HepG2 (cell line): ENCODE data around the gene SLC6A8. TPM values are rescaled to one million over a fixed set of nuclear protein-coding genes. Genes with fewer than 3 reads are reported as not detected.
"Not testable (repeated sequence)": the region's sequence is repeated elsewhere in the genome, so short reads cannot be mapped to it uniquely, and the experiment has no call there.

Experiments
- ATAC-seq: fragments of 200-7000 bp; cut with Tn5 transposase; 3 replicates; pipeline ENCODE4 v1.9.1; 2020; ENCODE audit warnings: mild to moderate bottlenecking, moderate library complexity
- BruUV-seq: library from RNA; stranded (reverse); fragments of 400-500 nt; replicated peaks from 2 replicates; lab custom pipeline; 2021; lab: Mats Ljungman, UMichigan
- CTCF ChIA-PET: fragments of 300-600 bp; formaldehyde crosslinking; extraction: SDS; loops from one replicate; lab custom pipeline; 2021; ENCODE audit warnings: low total read pairs, inconsistent platforms, low intra/inter-chr PET ratio; lab: Yijun Ruan, JAX
- POLR2A ChIA-PET: fragments of 350-600 bp; sonication (Branson Sonifier 250); formaldehyde crosslinking; loops from one replicate; lab custom pipeline; 2020; ENCODE audit warnings: antibody characterized with exemption, inconsistent platforms; lab: Yijun Ruan, JAX
- DNase-seq: peaks from one replicate; pipeline ENCODE4 v3.0.0-alpha.2; 2015; ENCODE audit warnings: low spot score
- FAIRE-seq: peaks from 3 replicates; lab custom pipeline; 2011; peaks lifted over from hg19 to GRCh38; lab: Jason Lieb, UNC
- H2AFZ ChIP-seq: one replicate; pipeline ENCODE4 v1.6.1; 2011; ENCODE audit warnings: low read length, inconsistent platforms
- H3K27ac ChIP-seq: fragments of 300-600 bp; 3 replicates; pipeline ENCODE4 v1.8.0; 2011; ENCODE audit warnings: mixed run types, mild to moderate bottlenecking, mixed read lengths, low read length, inconsistent platforms; ENCODE audit not compliant: insufficient read depth; ENCODE audit errors: extremely low read length
- H3K27me3 ChIP-seq, 2 experiments: fragments of 200-600 bp in 1 of 2; 2 replicates in 1 of 2; 3 replicates in 1 of 2; pipeline versions ENCODE4 v1.6.0 to v1.8.0; 2011; ENCODE audit warnings: low read length in 2 of 2, mild to moderate bottlenecking in 2 of 2, moderate library complexity in 2 of 2, inconsistent platforms in 1 of 2; ENCODE audit not compliant: insufficient read depth in 2 of 2, control insufficient read depth in 1 of 2
- H3K36me3 ChIP-seq, 2 experiments: fragments of 200-600 bp in 1 of 2; replicated peaks in 1 of 2; 2 replicates in 1 of 2; 3 replicates in 1 of 2; pipeline versions ENCODE4 v1.5.1 to v1.8.0; 2011; ENCODE audit warnings: low read length in 2 of 2, inconsistent platforms in 1 of 2; ENCODE audit not compliant: insufficient read depth in 2 of 2, control insufficient read depth in 1 of 2
- H3K4me1 ChIP-seq: 2 replicates; pipeline ENCODE4 v1.5.1; 2012; ENCODE audit warnings: low read length, inconsistent platforms; ENCODE audit not compliant: insufficient read depth
- H3K4me2 ChIP-seq: 2 replicates; pipeline ENCODE4 v1.6.0; 2011; ENCODE audit warnings: low read depth, low read length, inconsistent platforms
- H3K4me3 ChIP-seq, 3 experiments: fragments of 200-600 bp in 1 of 3; sonication (generic), shearing (Covaris generic) in 1 of 3; replicated peaks in 1 of 3; 2 replicates each; pipeline ENCODE4 v1.5.1; 2011 to 2016; ENCODE audit warnings: low read length in 3 of 3, inconsistent platforms in 2 of 3, low read depth in 2 of 3, mild to moderate bottlenecking in 2 of 3, control low read depth in 1 of 3, mixed read lengths in 1 of 3; ENCODE audit not compliant: insufficient read depth in 1 of 3
- H3K79me2 ChIP-seq: one replicate; pipeline ENCODE4 v1.6.1; 2011; ENCODE audit warnings: low read length, inconsistent platforms; ENCODE audit not compliant: insufficient read depth
- H3K9ac ChIP-seq: 2 replicates; pipeline ENCODE4 v1.6.0; 2011; ENCODE audit warnings: mild to moderate bottlenecking, low read depth, low read length, inconsistent platforms; ENCODE audit not compliant: insufficient read depth
- H3K9me3 ChIP-seq: 2 replicates; pipeline ENCODE4 v1.5.1; 2012; ENCODE audit warnings: mild to moderate bottlenecking, low read length
- H4K20me1 ChIP-seq: 2 replicates; pipeline ENCODE4 v1.6.0; 2011; ENCODE audit warnings: inconsistent platforms, mild to moderate bottlenecking, low read length, moderate library complexity; ENCODE audit not compliant: insufficient read depth
- AGO1 ChIP-seq: fragments of 200-400 bp; formaldehyde crosslinking; IDR thresholded peaks from 2 replicates; pipeline ENCODE4 v1.6.1; 2017; ENCODE audit warnings: mild to moderate bottlenecking, low read depth, low read length, moderate library complexity; ENCODE audit not compliant: poor library complexity, severe bottlenecking
- GABPA ChIP-seq, 2 experiments: IDR thresholded peaks; 2 replicates each; pipeline ENCODE4 v1.6.1; 2011 to 2016; ENCODE audit warnings: low read depth in 2 of 2, low read length in 1 of 2, missing biosample characterization in 1 of 2, missing genetic modification characterization in 1 of 2
- MIXL1 ChIP-seq: IDR thresholded peaks from 2 replicates; pipeline ENCODE4 v1.6.1; 2016
- NFE2L1 ChIP-seq: sonication (generic); formaldehyde crosslinking; IDR thresholded peaks from 2 replicates; pipeline ENCODE4 v1.4.0; 2020; ENCODE audit warnings: missing genetic modification reagents, mild to moderate bottlenecking, borderline replicate concordance
- NFRKB ChIP-seq: fragments of 450-650 bp; IDR thresholded peaks from 2 replicates; pipeline ENCODE4 v1.6.1; 2017
- NFYB ChIP-seq: sonication (generic); formaldehyde crosslinking; IDR thresholded peaks from 2 replicates; pipeline ENCODE4 v1.4.0; 2020; ENCODE audit warnings: missing genetic modification reagents
- NONO ChIP-seq, 2 experiments: fragments of 450-650 bp in 1 of 2; sonication (generic) in 1 of 2; formaldehyde crosslinking in 1 of 2; IDR thresholded peaks in 1 of 2; conservative IDR thresholded peaks in 1 of 2; 2 replicates each; pipeline versions ENCODE4 v1.6.1 to v1.8.0; 2017 to 2022; ENCODE audit warnings: mild to moderate bottlenecking in 1 of 2, missing genetic modification reagents in 1 of 2, moderate library complexity in 1 of 2
- POLR2AphosphoS5 ChIP-seq: IDR thresholded peaks from 2 replicates; pipeline ENCODE4 v1.6.1; 2012; ENCODE audit warnings: low read depth, low read length
- RBFOX2 ChIP-seq: fragments of 200-400 bp; formaldehyde crosslinking; IDR thresholded peaks from 2 replicates; pipeline ENCODE4 v1.6.1; 2017; ENCODE audit warnings: low read depth, mild to moderate bottlenecking, low read length
- SIN3A ChIP-seq: IDR thresholded peaks from 2 replicates; pipeline ENCODE4 v1.6.1; 2011; ENCODE audit warnings: low read depth, mild to moderate bottlenecking, control low read depth, low read length, borderline replicate concordance
- TEAD3 ChIP-seq: optimal IDR thresholded peaks from 2 replicates; pipeline ENCODE3; 2016; ENCODE audit warnings: borderline replicate concordance
- ZNF296 ChIP-seq: sonication (generic); formaldehyde crosslinking; conservative IDR thresholded peaks from 2 replicates; pipeline ENCODE4 v1.5.0; 2020; ENCODE audit warnings: mild to moderate bottlenecking, missing genetic modification reagents
- ZNF550 ChIP-seq: sonication (generic); formaldehyde crosslinking; IDR thresholded peaks from 2 replicates; pipeline ENCODE4 v1.4.0; 2020; ENCODE audit warnings: mild to moderate bottlenecking, missing genetic modification reagents, borderline replicate concordance
- WGBS: methylation state at CpG from one replicate; pipeline ENCODE4 v1.1.6; 2017; ENCODE audit warnings: low lambda C conversion rate; 5-methylcytosine and 5-hydroxymethylcytosine counted together
- in situ Hi-C: cut with HindIII; loops from 2 replicates; pipeline ENCODE4 v1.10.0; 2017; ENCODE audit warnings: low pct_unique_long_range_greater_than_20kb; ENCODE audit not compliant: extremely low pct_ligation_motif_present
- intact Hi-C: fragments of 100-400 bp; cut with micrococcal nuclease; formaldehyde crosslinking; loops from one replicate; pipeline ENCODE4 v1.10.0; 2022; ENCODE audit not compliant: unreplicated experiment
- polyA plus RNA-seq, 8 experiments: library from polyadenylated mRNA; depleted of rRNA in 3 of 8; stranded (reverse) in 7 of 8; unstranded in 1 of 8; fragments of >200 nt; fragmentation: Illumina TruSeq in 4 of 8; extraction: Trizol in 4 of 8; gene quantifications; 2 replicates each; pipeline versions ENCODE4 v1.2.1 to v1.2.3, GENCODE V29; 2011 to 2016; ENCODE audit warnings: low read depth in 4 of 8, missing spikeins in 1 of 8, mixed read lengths in 1 of 8; ENCODE audit not compliant: insufficient read depth in 1 of 8
- total RNA-seq, 5 experiments: library from RNA; depleted of rRNA; stranded (reverse); fragments of >200 nt; fragmentation: Illumina TruSeq; extraction: Trizol; gene quantifications; 2 replicates each; pipeline ENCODE4 v1.2.3, GENCODE V29; 2016; ENCODE audit warnings: low read depth in 1 of 5
- TF ChIP-seq, protein P1 (sequence below): sonication (generic); formaldehyde crosslinking; IDR thresholded peaks from 2 replicates; pipeline ENCODE4 v1.5.1; 2020; ENCODE audit warnings: missing genetic modification reagents, mild to moderate bottlenecking, borderline replicate concordance
- TF ChIP-seq, protein P2 (sequence below): sonication (generic); formaldehyde crosslinking; IDR thresholded peaks from 2 replicates; pipeline ENCODE4 v1.8.1; 2022; ENCODE audit warnings: mild to moderate bottlenecking, missing genetic modification reagents
- TF ChIP-seq, protein P3 (sequence below): IDR thresholded peaks from 2 replicates; pipeline ENCODE4 v1.6.1; 2018; ENCODE audit warnings: missing genetic modification reagents

The SLC6A8 gene
- total and polyA plus RNA-seq, 2 of the 13 experiments (the other 11 are each of a cell fraction or from before 2014, with no cell fraction given) = 13.9 to 176 TPM

DNA sequence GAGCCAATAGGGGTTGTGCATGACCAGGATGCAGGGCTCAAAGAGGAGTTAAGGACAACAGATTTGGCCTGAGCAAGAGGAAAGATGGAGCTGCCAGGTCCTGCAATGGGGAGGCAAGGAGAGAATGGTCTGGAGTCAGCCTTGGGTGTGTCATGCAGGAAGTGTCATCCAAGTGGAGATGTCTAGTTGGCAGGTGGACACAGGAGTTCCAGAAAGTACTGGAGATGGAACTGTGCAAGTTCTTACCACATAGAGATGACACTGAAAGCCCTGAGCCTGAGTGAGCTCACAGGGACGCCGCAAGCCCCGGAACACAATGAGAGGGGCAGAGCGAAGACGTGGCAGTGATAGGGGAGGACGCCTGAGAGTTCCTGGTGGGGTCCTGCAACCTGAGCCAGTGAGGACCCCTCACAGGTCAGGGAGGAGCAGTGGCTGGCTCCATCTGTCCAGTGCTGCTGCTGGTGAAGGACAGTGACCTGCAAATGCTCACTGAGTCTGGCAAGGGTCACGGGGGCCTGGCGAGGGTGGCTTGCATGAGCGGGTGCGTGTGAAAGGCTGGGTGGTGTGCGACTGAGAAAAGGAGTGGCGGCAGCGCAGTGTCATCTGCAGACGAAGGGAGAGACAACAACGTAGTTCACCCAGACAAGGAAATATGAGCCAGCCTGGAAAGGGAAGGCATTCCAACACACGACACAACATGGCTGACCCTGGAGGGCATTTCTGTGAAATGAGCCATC lies 9.4 kb downstream of the SLC6A8 start (continued):
- peak; percentile 41; the same call in 1 of the 2 replicates for TF ChIP-seq POLR2AphosphoS5
- peak; percentile 59 for TF ChIP-seq RBFOX2
- not testable (repeated sequence) for TF ChIP-seq NONO (IDR thresholded peaks at IDR 0.05)
- peak; percentile 44; the same call in 1 of the 2 replicates for TF ChIP-seq NONO (CRISPR knock-in tag; conservative IDR thresholded peaks at IDR 0.05)

DNA sequence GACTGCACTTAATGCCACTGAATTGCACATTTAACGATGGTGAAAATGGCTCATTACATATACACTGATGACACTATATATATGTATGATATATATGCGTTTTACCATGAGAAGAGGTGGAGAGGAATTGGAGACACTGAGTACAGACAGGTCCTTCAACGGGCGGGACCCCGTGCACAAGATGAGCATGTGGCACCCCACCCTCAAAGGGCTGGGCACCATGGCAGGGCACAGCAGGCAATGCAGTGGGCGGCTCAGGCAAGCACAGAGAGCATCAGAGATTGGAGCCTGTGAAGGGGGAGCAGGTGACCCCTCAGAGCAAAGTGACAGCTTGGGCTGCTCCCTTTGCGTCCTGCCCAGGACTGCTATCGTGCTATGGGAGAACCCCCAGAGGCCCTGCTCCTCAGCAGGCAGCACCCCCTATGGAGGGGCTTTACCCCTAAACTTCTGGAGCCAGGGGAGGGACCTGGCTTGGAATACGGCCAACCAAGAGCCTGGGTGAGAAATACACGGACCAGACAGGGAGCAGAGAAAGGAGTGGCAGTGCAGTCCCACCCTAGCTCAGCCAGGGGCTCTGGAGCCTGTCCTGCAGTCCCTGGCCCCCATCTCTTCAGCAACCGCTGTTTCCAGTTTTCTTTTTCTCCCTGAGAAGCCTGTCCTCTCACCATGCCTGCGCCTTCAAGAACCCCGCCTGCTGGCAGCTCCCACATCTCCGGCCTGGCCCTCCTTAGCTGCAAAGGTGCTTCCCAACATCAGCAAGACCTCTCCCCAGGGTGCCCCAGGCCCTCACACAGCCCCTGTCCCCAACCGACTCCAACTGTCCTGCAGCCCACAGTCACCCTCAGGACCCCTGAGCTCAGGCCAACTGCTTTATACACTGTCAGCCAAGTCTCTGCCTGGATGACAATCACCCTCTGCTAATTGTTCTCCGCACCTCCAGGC lies 10.5 kb downstream of the SLC6A8 start:
- Histone ChIP-seq H3K27me3 (no peaks in the 10 kb centered on the region), H3K36me3 (peaks cover 2 to 4% of the 10 kb centered on the region in 2 experiments; a peak in 1 of 5 replicates), H3K9ac (no peak overlapping the region), H3K4me1 (peaks cover 14% of the 10 kb centered on the region), H4K20me1 (0 out of 2 replicates have a peak, but pooled peaks cover 4% of the 10 kb centered on the region), H3K27ac (no peak overlapping the region), H2AFZ (no peak overlapping the region), H3K9me3 (no peaks in the 10 kb centered on the region), H3K4me2 (no peak overlapping the region), H3K79me2 (no peaks in the 10 kb centered on the region), H3K4me3 (no peak overlapping the region)
- FAIRE-seq (no peak), DNase-seq (no peak), ATAC-seq (peak; percentile 2; the same call in 1 of the 3 replicates)
- intact Hi-C loops (no loop called here), in situ Hi-C loops (no loop called here)
- BruUV-seq = no TSS peak
- ChIA-PET CTCF (no interaction called here), POLR2A (interaction anchor here (1.0 to 1.6 kb wide), 2 partner anchors 11 to 30 kb away, joined by 4 to 8 read pairs; partner anchors contain the start of gene SLC6A8)
- WGBS = 95% methylated on average over 6 of the region's 16 CpGs
- TF ChIP-seq POLR2AphosphoS5 (peak; percentile 17; the same call in 1 of the 2 replicates), NFYB (CRISPR knock-in tag) (no peak), NFE2L1 (CRISPR knock-in tag) (no peak), ZNF296 (no peak), AGO1 (peak; percentile 95), SIN3A (0 out of 2 replicates have a peak, but pooled peaks have one; percentile 35), TEAD3 (CRISPR knock-in tag) (no peak), RBFOX2 (peak; percentile 48), ZNF550 (no peak), GABPA (IDR thresholded peaks at IDR 0.05; ENCODE audit: low read depth, low read length) (no peak), GABPA (CRISPR knock-in tag; IDR thresholded peaks at IDR 0.05; ENCODE audit: low read depth) (no peak), NFRKB (no peak), MIXL1 (no peak)
- TF ChIP-seq, protein P1, sequence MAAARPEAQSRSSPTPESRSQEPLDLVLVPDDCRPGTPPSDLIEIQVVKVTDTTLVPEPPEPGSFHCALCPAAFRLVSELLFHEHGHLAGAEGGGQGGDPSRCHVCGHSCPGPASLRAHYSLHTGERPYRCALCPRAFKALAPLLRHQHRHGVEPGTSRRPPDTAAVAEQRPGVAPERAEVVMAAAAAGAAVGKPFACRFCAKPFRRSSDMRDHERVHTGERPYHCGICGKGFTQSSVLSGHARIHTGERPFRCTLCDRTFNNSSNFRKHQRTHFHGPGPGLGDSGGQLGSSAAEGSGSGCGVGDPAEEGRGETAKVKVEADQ (CRISPR knock-in tag) = no peak
- TF ChIP-seq, protein P2, sequence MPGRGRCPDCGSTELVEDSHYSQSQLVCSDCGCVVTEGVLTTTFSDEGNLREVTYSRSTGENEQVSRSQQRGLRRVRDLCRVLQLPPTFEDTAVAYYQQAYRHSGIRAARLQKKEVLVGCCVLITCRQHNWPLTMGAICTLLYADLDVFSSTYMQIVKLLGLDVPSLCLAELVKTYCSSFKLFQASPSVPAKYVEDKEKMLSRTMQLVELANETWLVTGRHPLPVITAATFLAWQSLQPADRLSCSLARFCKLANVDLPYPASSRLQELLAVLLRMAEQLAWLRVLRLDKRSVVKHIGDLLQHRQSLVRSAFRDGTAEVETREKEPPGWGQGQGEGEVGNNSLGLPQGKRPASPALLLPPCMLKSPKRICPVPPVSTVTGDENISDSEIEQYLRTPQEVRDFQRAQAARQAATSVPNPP (CRISPR knock-in tag) = no peak
- TF ChIP-seq, protein P3, sequence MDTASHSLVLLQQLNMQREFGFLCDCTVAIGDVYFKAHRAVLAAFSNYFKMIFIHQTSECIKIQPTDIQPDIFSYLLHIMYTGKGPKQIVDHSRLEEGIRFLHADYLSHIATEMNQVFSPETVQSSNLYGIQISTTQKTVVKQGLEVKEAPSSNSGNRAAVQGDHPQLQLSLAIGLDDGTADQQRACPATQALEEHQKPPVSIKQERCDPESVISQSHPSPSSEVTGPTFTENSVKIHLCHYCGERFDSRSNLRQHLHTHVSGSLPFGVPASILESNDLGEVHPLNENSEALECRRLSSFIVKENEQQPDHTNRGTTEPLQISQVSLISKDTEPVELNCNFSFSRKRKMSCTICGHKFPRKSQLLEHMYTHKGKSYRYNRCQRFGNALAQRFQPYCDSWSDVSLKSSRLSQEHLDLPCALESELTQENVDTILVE (CRISPR knock-in tag) = no peak
